H1 (cell line): ENCODE data around the gene OPN5. TPM values are rescaled to one million over a fixed set of nuclear protein-coding genes. Genes with fewer than 3 reads are reported as not detected.

Experiments
- CTCF ChIA-PET: fragments of 300-600 bp; sonication (Branson Sonifier 250); formaldehyde crosslinking; loops from one replicate; lab custom pipeline; 2021; ENCODE audit not compliant: partially characterized antibody; lab: Charles Lee
- POLR2A ChIA-PET: fragments of 300-600 bp; sonication (Branson Sonifier 250); formaldehyde crosslinking; loops from one replicate; lab custom pipeline; 2021; ENCODE audit warnings: inconsistent platforms; ENCODE audit not compliant: partially characterized antibody; lab: Charles Lee
- DNase-seq, 2 experiments: peaks; one replicate each; pipeline versions ENCODE4 v3.0.0 to v3.0.0-alpha.2; 2010 to 2022; ENCODE audit warnings: low spot score in 2 of 2, low read depth in 1 of 2, mixed read lengths in 1 of 2
- FAIRE-seq: peaks from 2 replicates; lab custom pipeline; 2011; peaks lifted over from hg19 to GRCh38; lab: Jason Lieb, UNC
- H2AFZ ChIP-seq: 2 replicates; pipeline ENCODE4 v1.8.1; 2012; ENCODE audit warnings: low read length, inconsistent platforms
- H2AK5ac ChIP-seq: 2 replicates; pipeline ENCODE4 v1.6.1; 2013; ENCODE audit warnings: low read depth, low read length
- H2BK120ac ChIP-seq: replicated peaks from 2 replicates; pipeline ENCODE3; 2013; ENCODE audit warnings: low read depth, low read length, inconsistent platforms
- H2BK12ac ChIP-seq: 2 replicates; pipeline ENCODE4 v1.6.1; 2013; ENCODE audit warnings: low read depth, low read length
- H2BK15ac ChIP-seq: 2 replicates; pipeline ENCODE4 v1.6.1; 2013; ENCODE audit warnings: low read length
- H2BK20ac ChIP-seq: 2 replicates; pipeline ENCODE4 v1.6.1; 2013; ENCODE audit warnings: low read length
- H2BK5ac ChIP-seq: 2 replicates; pipeline ENCODE4 v1.6.1; 2013; ENCODE audit warnings: low read depth, low read length
- H3K14ac ChIP-seq: 2 replicates; pipeline ENCODE4 v1.6.1; 2013; ENCODE audit warnings: inconsistent platforms; ENCODE audit not compliant: insufficient read length
- H3K18ac ChIP-seq: 2 replicates; pipeline ENCODE4 v1.6.1; 2013; ENCODE audit warnings: low read length; ENCODE audit errors: extremely low read depth
- H3K23ac ChIP-seq: 2 replicates; pipeline ENCODE4 v1.6.1; 2013; ENCODE audit warnings: inconsistent platforms; ENCODE audit not compliant: insufficient read length
- H3K23me2 ChIP-seq: 2 replicates; pipeline ENCODE4 v1.6.1; 2013; ENCODE audit warnings: low read depth, low read length
- H3K27ac ChIP-seq: 2 replicates; pipeline ENCODE4 v1.6.1; 2011; ENCODE audit warnings: low read depth, low read length, inconsistent platforms
- H3K27me3 ChIP-seq, 4 experiments: replicated peaks in 1 of 4; 1 replicate in 1 of 4; 2 replicates in 3 of 4; pipeline versions ENCODE4 v1.6.1 to v1.8.1; 2011 to 2013; ENCODE audit warnings: low read length in 3 of 4, mild to moderate bottlenecking in 3 of 4, inconsistent platforms in 2 of 4, mixed read lengths in 2 of 4, moderate library complexity in 1 of 4; ENCODE audit not compliant: control insufficient read depth in 3 of 4, insufficient read depth in 3 of 4; ENCODE audit errors: extremely low read depth in 1 of 4
- H3K36me3 ChIP-seq, 4 experiments: 2 replicates each; pipeline versions ENCODE4 v1.6.1 to v1.8.1; 2011 to 2013; ENCODE audit warnings: mild to moderate bottlenecking in 4 of 4, low read length in 3 of 4, moderate library complexity in 2 of 4, control low read depth in 1 of 4, inconsistent platforms in 1 of 4; ENCODE audit not compliant: insufficient read depth in 4 of 4, control insufficient read depth in 2 of 4
- H3K4ac ChIP-seq: replicated peaks from 2 replicates; pipeline ENCODE3; 2013; ENCODE audit warnings: low read length, low read depth, mixed read lengths, inconsistent platforms; ENCODE audit not compliant: insufficient read length
- H3K4me1 ChIP-seq, 4 experiments: replicated peaks in 1 of 4; 1 replicate in 1 of 4; 2 replicates in 3 of 4; pipeline versions ENCODE4 v1.6.1 to v1.8.1; 2011 to 2013; ENCODE audit warnings: low read length in 3 of 4, inconsistent platforms in 2 of 4, mixed read lengths in 1 of 4; ENCODE audit not compliant: insufficient read depth in 4 of 4, control insufficient read depth in 3 of 4
- H3K4me2 ChIP-seq, 2 experiments: 2 replicates each; pipeline versions ENCODE4 v1.6.1 to v1.8.1; 2011 to 2013; ENCODE audit warnings: low read depth in 2 of 2, low read length in 2 of 2, control low read depth in 1 of 2, inconsistent platforms in 1 of 2, mild to moderate bottlenecking in 1 of 2; ENCODE audit not compliant: insufficient read depth in 1 of 2
- H3K4me3 ChIP-seq, 4 experiments: fragments of 200-600, 300-600 bp in 1 of 4; sonication (generic), shearing (Covaris generic), sonication (Bioruptor Twin) in 1 of 4; 2 replicates each; pipeline versions ENCODE4 v1.5.1 to v1.8.1; 2011 to 2016; ENCODE audit warnings: low read length in 4 of 4, low read depth in 3 of 4, control low read depth in 2 of 4, inconsistent platforms in 2 of 4, mild to moderate bottlenecking in 2 of 4, mixed read lengths in 1 of 4, moderate library complexity in 1 of 4; ENCODE audit not compliant: insufficient read depth in 2 of 4; ENCODE audit errors: extremely low read depth in 1 of 4
- H3K56ac ChIP-seq: replicated peaks from 2 replicates; pipeline ENCODE3; 2013; ENCODE audit warnings: low read depth, mild to moderate bottlenecking, mixed read lengths, low read length, inconsistent platforms; ENCODE audit not compliant: insufficient read length
- H3K79me1 ChIP-seq: 2 replicates; pipeline ENCODE4 v1.6.1; 2013; ENCODE audit warnings: low read depth, low read length, control low read depth
- H3K79me2 ChIP-seq, 2 experiments: 2 replicates each; pipeline versions ENCODE4 v1.6.1 to v1.8.1; 2012 to 2013; ENCODE audit warnings: low read length in 2 of 2, mild to moderate bottlenecking in 2 of 2, inconsistent platforms in 1 of 2; ENCODE audit not compliant: insufficient read depth in 2 of 2, control insufficient read depth in 1 of 2
- H3K9ac ChIP-seq, 4 experiments: replicated peaks in 1 of 4; 1 replicate in 1 of 4; 2 replicates in 3 of 4; pipeline versions ENCODE4 v1.6.1 to v1.8.1; 2011 to 2013; ENCODE audit warnings: low read depth in 3 of 4, low read length in 3 of 4, control low read depth in 2 of 4, mild to moderate bottlenecking in 2 of 4, moderate library complexity in 2 of 4, inconsistent platforms in 1 of 4; ENCODE audit errors: extremely low read depth in 1 of 4
- H3K9me3 ChIP-seq, 2 experiments: 2 replicates each; pipeline versions ENCODE4 v1.6.1 to v1.8.1; 2012 to 2013; ENCODE audit warnings: mild to moderate bottlenecking in 2 of 2, moderate library complexity in 2 of 2, control low read depth in 1 of 2, inconsistent platforms in 1 of 2, low read depth in 1 of 2, low read length in 1 of 2, mixed read lengths in 1 of 2; ENCODE audit not compliant: insufficient read depth in 2 of 2
- H4K20me1 ChIP-seq, 2 experiments: replicated peaks in 1 of 2; 2 replicates each; pipeline versions ENCODE3 to v1.8.1; 2011 to 2013; ENCODE audit warnings: inconsistent platforms in 2 of 2, low read length in 2 of 2, mild to moderate bottlenecking in 1 of 2; ENCODE audit not compliant: insufficient read depth in 2 of 2, control insufficient read depth in 1 of 2
- H4K5ac ChIP-seq: 2 replicates; pipeline ENCODE4 v1.6.1; 2013; ENCODE audit warnings: low read length, low read depth, mixed read lengths, inconsistent platforms; ENCODE audit not compliant: insufficient read length
- H4K8ac ChIP-seq: 2 replicates; pipeline ENCODE4 v1.8.0; 2013; ENCODE audit warnings: mild to moderate bottlenecking, moderate library complexity, low read length, inconsistent platforms; ENCODE audit not compliant: insufficient read depth; ENCODE audit errors: extremely low read depth
- H4K91ac ChIP-seq: replicated peaks from 2 replicates; pipeline ENCODE3; 2013; ENCODE audit warnings: low read length, mixed read lengths, inconsistent platforms; ENCODE audit not compliant: insufficient read length
- ATF3 ChIP-seq: IDR thresholded peaks from 2 replicates; pipeline ENCODE4 v1.6.1; 2011; ENCODE audit warnings: low read depth, mild to moderate bottlenecking, low read length; ENCODE audit not compliant: insufficient read depth
- BACH1 ChIP-seq: IDR thresholded peaks from 2 replicates; pipeline ENCODE4 v1.6.1; 2012; ENCODE audit warnings: low read length, improper control_type of control experiment
- CHD1 ChIP-seq: IDR thresholded peaks from 2 replicates; pipeline ENCODE4 v1.6.1; 2012; ENCODE audit warnings: low read depth, low read length, improper control_type of control experiment
- CREB1 ChIP-seq: IDR thresholded peaks from 2 replicates; pipeline ENCODE4 v1.6.1; 2012; ENCODE audit warnings: inconsistent platforms
- EGR1 ChIP-seq: IDR thresholded peaks from 2 replicates; pipeline ENCODE4 v1.6.1; 2011; ENCODE audit warnings: low read depth, low read length, borderline replicate concordance
- JUN ChIP-seq: IDR thresholded peaks from 2 replicates; pipeline ENCODE4 v1.6.1; 2011; ENCODE audit warnings: low read depth, mild to moderate bottlenecking, improper control_type of control experiment, low read length
- MAX ChIP-seq: IDR thresholded peaks from 2 replicates; pipeline ENCODE4 v1.6.1; 2012; ENCODE audit warnings: inconsistent platforms
- NANOG ChIP-seq: IDR thresholded peaks from 2 replicates; pipeline ENCODE4 v1.6.1; 2011; ENCODE audit warnings: low read length, low read depth, mild to moderate bottlenecking, inconsistent platforms; ENCODE audit not compliant: insufficient read depth, poor library complexity, severe bottlenecking
- NRF1 ChIP-seq: IDR thresholded peaks from 2 replicates; pipeline ENCODE4 v1.6.1; 2011; ENCODE audit warnings: mild to moderate bottlenecking, low read depth, low read length, improper control_type of control experiment
- POLR2AphosphoS5 ChIP-seq: IDR thresholded peaks from 2 replicates; pipeline ENCODE4 v1.6.1; 2011; ENCODE audit warnings: low read depth, low read length
- RAD21 ChIP-seq, 2 experiments: IDR thresholded peaks in 1 of 2; conservative IDR thresholded peaks in 1 of 2; 2 replicates each; pipeline ENCODE4 v1.6.1; 2011; ENCODE audit warnings: low read depth in 2 of 2, low read length in 2 of 2, improper control_type of control experiment in 1 of 2, inconsistent platforms in 1 of 2, mild to moderate bottlenecking in 1 of 2, moderate library complexity in 1 of 2
- SIN3A ChIP-seq, 2 experiments: IDR thresholded peaks in 1 of 2; conservative IDR thresholded peaks in 1 of 2; 2 replicates each; pipeline ENCODE4 v1.6.1; 2011 to 2012; ENCODE audit warnings: low read length in 2 of 2, improper control_type of control experiment in 1 of 2, low read depth in 1 of 2, mild to moderate bottlenecking in 1 of 2
- SIX5 ChIP-seq: IDR thresholded peaks from 2 replicates; pipeline ENCODE4 v1.6.1; 2011; ENCODE audit warnings: mild to moderate bottlenecking, low read depth, low read length
- SP4 ChIP-seq: IDR thresholded peaks from 2 replicates; pipeline ENCODE4 v1.6.1; 2012; ENCODE audit warnings: low read length, inconsistent platforms
- TBP ChIP-seq: IDR thresholded peaks from 2 replicates; pipeline ENCODE4 v1.6.1; 2011; ENCODE audit warnings: low read depth, low read length, improper control_type of control experiment
- WGBS, 2 experiments: shearing (Covaris generic) in 1 of 2; methylation state at CpG; one replicate each; pipeline versions ENCODE4 v1.1.6 to v1.1.7; 2013 to 2015; ENCODE audit warnings: low lambda C conversion rate in 2 of 2, mixed read lengths in 2 of 2, inconsistent platforms in 1 of 2, low coverage in 1 of 2, missing lambda C conversion rate in 1 of 2; ENCODE audit not compliant: insufficient replicate concordance in 2 of 2, insufficient coverage in 1 of 2, insufficient read length in 1 of 2; ENCODE audit errors: extremely low coverage in 1 of 2, missing lambda C conversion rate in 1 of 2; 5-methylcytosine and 5-hydroxymethylcytosine counted together
- polyA plus RNA-seq, 7 experiments: library from polyadenylated mRNA; depleted of rRNA in 3 of 7; stranded (reverse) in 5 of 7; unstranded in 2 of 7; fragments of >200 nt in 5 of 7; fragments of 200-250 nt in 2 of 7; gene quantifications; 1 replicate in 5 of 7; 2 replicates in 1 of 7; 4 replicates in 1 of 7; pipeline versions ENCODE4 v1.2.1 to v1.2.3, GENCODE V29; 2011 to 2013; ENCODE audit warnings: missing spikeins in 2 of 7, mixed read lengths in 2 of 7
- total RNA-seq: library from RNA; stranded (reverse); fragmentation: NEBNext Ultra II Directional; extraction: Animal tissue kit (Norgen Biotek cat#: 25700); gene quantifications from 2 replicates; pipeline ENCODE4 v1.2.1, GENCODE V29; 2021

Gene OPN5
- total and polyA plus RNA-seq, 2 of the 8 experiments (the other 6 are each of a cell fraction or from before 2014, with no cell fraction given), result not detected

GRCh38 chr6:47801984-47802383 lies 20.2 kb downstream of the OPN5 start:
- H2BK20ac ChIP-seq, result no peak overlapping the region
- FAIRE-seq (no peak), DNase-seq (no peak)
- H4K5ac ChIP-seq, result no peak overlapping the region
- H2BK12ac ChIP-seq, result no peak overlapping the region
- no peak overlapping the region for H3K9ac ChIP-seq
- no peak overlapping the region for H3K4me2 ChIP-seq
- no peaks in the 10 kb centered on the region for H3K23me2 ChIP-seq
- H3K9me3 ChIP-seq, result no peaks in the 10 kb centered on the region
- no peak overlapping the region for H2BK5ac ChIP-seq
- H3K79me2 ChIP-seq, result no peaks in the 10 kb centered on the region
- no peak overlapping the region for H3K27ac ChIP-seq
- no peak overlapping the region for H3K18ac ChIP-seq
- POLR2A ChIA-PET, result no interaction called here
- no peaks in the 10 kb centered on the region for H4K20me1 ChIP-seq
- H3K4ac ChIP-seq, result no peak overlapping the region
- no peak overlapping the region for H2BK15ac ChIP-seq
- no peak overlapping the region for H3K56ac ChIP-seq
- no peak overlapping the region for H3K4me3 ChIP-seq
- no peak overlapping the region for H2AFZ ChIP-seq
- no peaks in the 10 kb centered on the region for H3K79me1 ChIP-seq
- H3K4me1 ChIP-seq, result no peaks in the 10 kb centered on the region
- no peak overlapping the region for H3K23ac ChIP-seq
- no peak overlapping the region for H3K14ac ChIP-seq
- peaks cover 0 to 1% (median 0%) of the 10 kb centered on the region in 4 experiments; a peak in 1 of 7 replicates for H3K27me3 ChIP-seq
- no peak overlapping the region for H2BK120ac ChIP-seq
- no peak overlapping the region for H2AK5ac ChIP-seq
- no peaks in the 10 kb centered on the region for H3K36me3 ChIP-seq
- CTCF ChIA-PET, result interaction anchor here (0.6 to 2.8 kb wide), 5 partner anchors 8 to 689 kb away, joined by 3 to 18 read pairs (median 4); no protein-coding TSS in a partner anchor
- no peak overlapping the region for H4K8ac ChIP-seq
- WGBS, 2 experiments, result 80% methylated on average over 2 of the region's 2 CpGs; no CpG with 5 or more reads in 1 of the 2 experiments
- no peak overlapping the region for H4K91ac ChIP-seq
- TF ChIP-seq CREB1 (no peak), POLR2AphosphoS5 (no peak), MAX (no peak), SIX5 (no peak), NANOG (no peak), EGR1 (no peak), SIN3A (conservative IDR thresholded peaks at IDR 0.05 in 1 of 2, IDR thresholded peaks at IDR 0.05 in 1 of 2; ENCODE audit: low read depth in 1 of 2, low read length in 2 of 2) (no peak), TBP (no peak), JUN (no peak), ATF3 (no peak), NRF1 (no peak), RAD21 (IDR thresholded peaks at IDR 0.05 in 1 of 2, conservative IDR thresholded peaks at IDR 0.05 in 1 of 2; ENCODE audit: low read depth in 2 of 2, low read length in 2 of 2) (no peak), BACH1 (no peak), SP4 (no peak), CHD1 (no peak)
